Tibial nerve (tissue), 3 donors: ENCODE measurements around the gene RDX.

Source experiments
- CTCF ChIP-seq, 5 experiments: fragments of 200-600 bp in 3 of 5; fragments of 450-650 bp in 2 of 5; sonication (generic) in 3 of 5; IDR thresholded peaks; one replicate each; pipeline ENCODE4 v1.5.1; 2016 to 2019; ENCODE audit warnings: antibody characterized with exemption in 5 of 5, mild to moderate bottlenecking in 3 of 5, moderate library complexity in 2 of 5
- POLR2A ChIP-seq, 2 donors: fragments of 450-650 bp; IDR thresholded peaks; one replicate each; pipeline ENCODE4 v1.6.1; 2017; ENCODE audit warnings: antibody characterized with exemption in 2 of 2, mild to moderate bottlenecking in 2 of 2, moderate library complexity in 2 of 2

GRCh38 chr11:110160437-110160836 lies 136.0 kb downstream of the RDX start:
- TF ChIP-seq CTCF (IDR thresholded peaks at IDR 0.05) (no peak), POLR2A (IDR thresholded peaks at IDR 0.05) (no peak)
